ENCODE measurements around the gene NIT1. TPM values are rescaled to one million over a fixed set of nuclear protein-coding genes. Genes with fewer than 3 reads are reported as not detected.

The NIT1 gene
- total and polyA plus RNA-seq, 7 donors, result 24.4 to 66.6 (median 39.6) TPM

- H3K27ac ChIP-seq, result no peak overlapping the region
- intact Hi-C loops (cut with DNase I), result no loop called here
- 77 to 83% methylated on average over 5 of the region's 5 CpGs for WGBS, 2 donors
- no peaks in the 10 kb centered on the region for H3K36me3 ChIP-seq
- TF ChIP-seq, protein P1, sequence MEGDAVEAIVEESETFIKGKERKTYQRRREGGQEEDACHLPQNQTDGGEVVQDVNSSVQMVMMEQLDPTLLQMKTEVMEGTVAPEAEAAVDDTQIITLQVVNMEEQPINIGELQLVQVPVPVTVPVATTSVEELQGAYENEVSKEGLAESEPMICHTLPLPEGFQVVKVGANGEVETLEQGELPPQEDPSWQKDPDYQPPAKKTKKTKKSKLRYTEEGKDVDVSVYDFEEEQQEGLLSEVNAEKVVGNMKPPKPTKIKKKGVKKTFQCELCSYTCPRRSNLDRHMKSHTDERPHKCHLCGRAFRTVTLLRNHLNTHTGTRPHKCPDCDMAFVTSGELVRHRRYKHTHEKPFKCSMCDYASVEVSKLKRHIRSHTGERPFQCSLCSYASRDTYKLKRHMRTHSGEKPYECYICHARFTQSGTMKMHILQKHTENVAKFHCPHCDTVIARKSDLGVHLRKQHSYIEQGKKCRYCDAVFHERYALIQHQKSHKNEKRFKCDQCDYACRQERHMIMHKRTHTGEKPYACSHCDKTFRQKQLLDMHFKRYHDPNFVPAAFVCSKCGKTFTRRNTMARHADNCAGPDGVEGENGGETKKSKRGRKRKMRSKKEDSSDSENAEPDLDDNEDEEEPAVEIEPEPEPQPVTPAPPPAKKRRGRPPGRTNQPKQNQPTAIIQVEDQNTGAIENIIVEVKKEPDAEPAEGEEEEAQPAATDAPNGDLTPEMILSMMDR (IDR thresholded peaks at IDR 0.05), result no peak
- TF ChIP-seq POLR2AphosphoS5 (IDR thresholded peaks at IDR 0.05) (no peak), EP300 (IDR thresholded peaks at IDR 0.05) (no peak), POLR2A (IDR thresholded peaks at IDR 0.05) (no peak)
- no peak overlapping the region for H3K4me3 ChIP-seq
- H3K4me1 ChIP-seq, result no peaks in the 10 kb centered on the region
- H3K9me3 ChIP-seq, result no peaks in the 10 kb centered on the region
- DNase-seq, result no peak
- peaks cover 0 to 4% (median 0%) of the 10 kb centered on the region in 3 donors for H3K27me3 ChIP-seq
Observed at GRCh38 chr1:161080441-161081405, 37.2 kb upstream of the NIT1 start.

- Histone ChIP-seq H3K27ac (no peak overlapping the region), H3K36me3 (no peaks in the 10 kb centered on the region), H3K9me3 (no peaks in the 10 kb centered on the region), H3K27me3 (peaks cover 0 to 4% (median 0%) of the 10 kb centered on the region in 3 donors), H3K4me1 (no peaks in the 10 kb centered on the region), H3K4me3 (no peak overlapping the region)
- WGBS, 2 donors, result 75 to 78% methylated on average over 5 of the region's 5 CpGs
- DNase-seq, result no peak
- intact Hi-C loops (cut with DNase I), result no loop called here
- TF ChIP-seq EP300 (IDR thresholded peaks at IDR 0.05) (no peak), POLR2AphosphoS5 (IDR thresholded peaks at IDR 0.05) (no peak), POLR2A (IDR thresholded peaks at IDR 0.05) (no peak)
- TF ChIP-seq, protein P1 (IDR thresholded peaks at IDR 0.05), result no peak
Observed at GRCh38 chr1:161081519-161081918, 36.4 kb upstream of the NIT1 start.

DNA sequence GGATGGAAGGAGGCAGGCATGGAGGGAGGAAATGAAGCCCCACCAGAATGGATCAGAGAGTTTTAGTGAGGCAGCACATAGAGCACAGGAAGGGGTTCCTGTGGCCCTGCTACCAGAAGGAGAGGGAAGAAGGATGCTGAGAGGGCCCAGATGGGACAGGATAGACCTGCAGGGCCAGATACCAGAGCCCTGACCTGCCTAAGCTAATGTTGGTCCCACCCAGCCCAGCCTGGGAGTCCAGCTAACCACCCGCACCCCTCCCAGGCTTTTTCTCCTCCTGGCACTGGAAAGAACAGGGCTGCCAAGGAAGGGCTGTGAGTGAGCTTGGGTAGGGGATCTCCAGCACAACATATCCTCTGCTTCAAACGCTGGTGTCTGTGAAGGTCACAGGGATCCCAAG lies 35.4 kb upstream of the NIT1 start:
- no peaks in the 10 kb centered on the region for H3K4me1 ChIP-seq
- no peak overlapping the region for H3K27ac ChIP-seq

GRCh38 chr1:161082996-161083747 lies 34.7 kb upstream of the NIT1 start:
- WGBS, 2 donors, result 35 to 65% methylated on average over 8 of the region's 8 CpGs
- DNase-seq, result peak; percentile 84
- H3K36me3 ChIP-seq, result no peaks in the 10 kb centered on the region
- intact Hi-C loops (cut with DNase I), result no loop called here
- TF ChIP-seq POLR2AphosphoS5 (IDR thresholded peaks at IDR 0.05) (peak in 1 of 4 donors; percentile 13), EP300 (IDR thresholded peaks at IDR 0.05) (no peak)
- no peaks in the 10 kb centered on the region for H3K9me3 ChIP-seq
- H3K4me1 ChIP-seq, result no peaks in the 10 kb centered on the region
- H3K4me3 ChIP-seq, result no peak overlapping the region
- peak overlapping the region in 1 of 4 donors; percentile 45 for H3K27ac ChIP-seq
- H3K27me3 ChIP-seq, result peaks cover 0 to 4% (median 0%) of the 10 kb centered on the region in 3 donors

More for the DNA sequence above, 35.4 kb upstream of the NIT1 start:
- Histone ChIP-seq H3K4me3 (no peak overlapping the region), H3K36me3 (no peaks in the 10 kb centered on the region), H3K27me3 (peaks cover 0 to 4% (median 0%) of the 10 kb centered on the region in 3 donors), H3K9me3 (no peaks in the 10 kb centered on the region)
- intact Hi-C loops (cut with DNase I), result no loop called here
- no peak for DNase-seq
- WGBS, 2 donors, result 90 to 91% methylated on average over 2 of the region's 2 CpGs
- TF ChIP-seq POLR2AphosphoS5 (IDR thresholded peaks at IDR 0.05), result no peak
- TF ChIP-seq, protein P1 (IDR thresholded peaks at IDR 0.05), result no peak
- TF ChIP-seq POLR2A (IDR thresholded peaks at IDR 0.05), result no peak
- no peak for TF ChIP-seq EP300 (IDR thresholded peaks at IDR 0.05)
